GM23338 (cell line): ENCODE measurements around the gene OPRM1. TPM values are rescaled to one million over a fixed set of nuclear protein-coding genes. Genes with fewer than 3 reads are reported as not detected.
A peak's percentile ranks its signal among the peaks of the same experiment; 100 is the strongest.

Source experiments
- ATAC-seq: fragments of 200-7000 bp; cut with Tn5 transposase; 3 replicates; pipeline ENCODE4 v1.9.1; 2020
- DNase-seq: peaks from one replicate; pipeline ENCODE4 v3.0.0-alpha.2; 2015; ENCODE audit warnings: low spot score
- H2AFZ ChIP-seq: fragments of 200-600 bp; sonication (generic); 2 replicates; pipeline ENCODE4 v1.8.0; 2016; ENCODE audit warnings: antibody characterized with exemption, mild to moderate bottlenecking, moderate library complexity
- H3F3A ChIP-seq: fragments of 200-600 bp; sonication (generic); replicated peaks from 2 replicates; pipeline ENCODE4 v1.8.0; 2017; ENCODE audit warnings: antibody characterized with exemption, mixed run types, low read depth
- H3K27ac ChIP-seq: fragments of 200-600 bp; sonication (generic); 2 replicates; pipeline ENCODE4 v1.6.1; 2016; ENCODE audit warnings: low read depth
- H3K27me3 ChIP-seq: fragments of 200-600 bp; sonication (generic); 2 replicates; pipeline ENCODE4 v1.8.0; 2016; ENCODE audit warnings: mild to moderate bottlenecking, mixed run types, moderate library complexity; ENCODE audit not compliant: insufficient read depth
- H3K36me3 ChIP-seq: fragments of 200-600 bp; sonication (generic); 2 replicates; pipeline ENCODE4 v1.8.0; 2016; ENCODE audit warnings: mild to moderate bottlenecking; ENCODE audit not compliant: insufficient read depth
- H3K4me1 ChIP-seq: fragments of 200-600 bp; sonication (generic); 2 replicates; pipeline ENCODE4 v1.8.0; 2016; ENCODE audit warnings: mild to moderate bottlenecking, moderate library complexity; ENCODE audit not compliant: insufficient read depth
- H3K4me2 ChIP-seq: fragments of 200-600 bp; sonication (generic); 2 replicates; pipeline ENCODE4 v1.7.1; 2017; ENCODE audit warnings: mixed run types
- H3K4me3 ChIP-seq: fragments of 200-600 bp; sonication (generic); 2 replicates; pipeline ENCODE4 v1.6.1; 2016; ENCODE audit warnings: mixed run types
- H3K79me2 ChIP-seq: fragments of 200-600 bp; sonication (generic); replicated peaks from 2 replicates; pipeline ENCODE4 v1.8.0; 2017; ENCODE audit warnings: mild to moderate bottlenecking; ENCODE audit not compliant: insufficient read depth
- H3K9me2 ChIP-seq: fragments of 200-600 bp; sonication (generic); 2 replicates; pipeline ENCODE4 v1.8.0; 2017; ENCODE audit not compliant: insufficient read depth
- H4K20me1 ChIP-seq: fragments of 200-600 bp; sonication (generic); replicated peaks from 2 replicates; pipeline ENCODE4 v1.8.0; 2017; ENCODE audit warnings: mild to moderate bottlenecking; ENCODE audit not compliant: insufficient read depth
- H3K27ac Mint-ChIP-seq: 2 replicates; pipeline ENCODE4 v1.8.0; 2020; ENCODE audit warnings: inconsistent platforms, mild to moderate bottlenecking, moderate library complexity, mixed read lengths
- H3K27me3 Mint-ChIP-seq: 3 replicates; pipeline ENCODE4 v1.8.0; 2022; ENCODE audit warnings: low read depth, mild to moderate bottlenecking, moderate library complexity, mixed read lengths, inconsistent platforms; ENCODE audit not compliant: insufficient read depth, poor library complexity
- H3K36me3 Mint-ChIP-seq: 3 replicates; pipeline ENCODE4 v1.8.0; 2021; ENCODE audit warnings: low read depth, mild to moderate bottlenecking, inconsistent platforms, moderate library complexity, mixed read lengths
- H3K4me1 Mint-ChIP-seq: 3 replicates; pipeline ENCODE4 v1.8.0; 2020; ENCODE audit warnings: mild to moderate bottlenecking, inconsistent platforms, mixed read lengths
- H3K4me3 Mint-ChIP-seq: 3 replicates; pipeline ENCODE4 v1.8.0; 2021; ENCODE audit warnings: moderate library complexity, mild to moderate bottlenecking, inconsistent platforms, mixed read lengths
- H3K9me3 Mint-ChIP-seq: 3 replicates; pipeline ENCODE4 v1.8.0; 2020; ENCODE audit warnings: moderate library complexity, mild to moderate bottlenecking, inconsistent platforms, mixed read lengths
- CREB1 ChIP-seq: fragments of 250-450 bp; sonication (Bioruptor Pico); IDR thresholded peaks from 2 replicates; pipeline ENCODE4 v1.5.0; 2020; ENCODE audit warnings: low read depth, mild to moderate bottlenecking, moderate library complexity
- EZH2 ChIP-seq: fragments of 200-600 bp; sonication (generic); IDR thresholded peaks from one replicate; pipeline ENCODE4 v1.8.0; 2017; ENCODE audit warnings: antibody characterized with exemption, mild to moderate bottlenecking, low read depth; ENCODE audit not compliant: unreplicated experiment
- EZH2phosphoT487 ChIP-seq: fragments of 200-600 bp; sonication (generic); IDR thresholded peaks from one replicate; pipeline ENCODE4 v1.8.1; 2018; ENCODE audit warnings: antibody characterized with exemption; ENCODE audit not compliant: unreplicated experiment
- JUNB ChIP-seq: IDR thresholded peaks from one replicate; pipeline ENCODE4 v1.6.1; 2016; ENCODE audit warnings: antibody characterized with exemption; ENCODE audit not compliant: unreplicated experiment
- NANOG ChIP-seq: IDR thresholded peaks from 2 replicates; pipeline ENCODE4 v1.6.1; 2016; ENCODE audit warnings: antibody characterized with exemption, borderline replicate concordance
- POLR2AphosphoS5 ChIP-seq: IDR thresholded peaks from 2 replicates; pipeline ENCODE4 v1.6.1; 2016; ENCODE audit warnings: antibody characterized with exemption, low read depth
- STAT1 ChIP-seq: IDR thresholded peaks from one replicate; pipeline ENCODE4 v1.6.1; 2016; ENCODE audit warnings: antibody characterized with exemption; ENCODE audit not compliant: unreplicated experiment
- ZNF114 ChIP-seq: fragments of 250-450 bp; sonication (Bioruptor Pico); IDR thresholded peaks from 2 replicates; pipeline ENCODE4 v1.5.0; 2020; ENCODE audit warnings: mild to moderate bottlenecking, moderate library complexity
- ZNF331 ChIP-seq: fragments of 250-450 bp; sonication (Bioruptor Pico); IDR thresholded peaks from 2 replicates; pipeline ENCODE4 v1.5.0; 2020; ENCODE audit warnings: low read depth, mild to moderate bottlenecking, moderate library complexity
- polyA plus RNA-seq: library from polyadenylated mRNA; unstranded; fragments of >200 nt; fragmentation: Nextera tagmentation; extraction: Ambion mirVana; gene quantifications from 2 replicates; pipeline ENCODE4 v1.2.1, GENCODE V29; 2016
- total RNA-seq: library from RNA; depleted of rRNA; stranded (reverse); fragments of >200 nt; shearing (Covaris generic); gene quantifications from 2 replicates; pipeline ENCODE4 v1.2.3, GENCODE V29; 2014
- TF ChIP-seq, protein P1 (sequence below): IDR thresholded peaks from one replicate; pipeline ENCODE4 v1.6.1; 2018; ENCODE audit warnings: antibody characterized with exemption; ENCODE audit not compliant: unreplicated experiment
- TF ChIP-seq, protein P2 (sequence below), 2 experiments: fragments of 200-600 bp in 1 of 2; sonication (generic) in 1 of 2; conservative IDR thresholded peaks; 2 replicates each; pipeline versions ENCODE4 v1.5.1 to v1.6.1; 2016 to 2017; ENCODE audit warnings: antibody characterized with exemption in 2 of 2, low read depth in 2 of 2, mild to moderate bottlenecking in 2 of 2, moderate library complexity in 1 of 2
- TF ChIP-seq, protein P3 (sequence below): IDR thresholded peaks from 2 replicates; pipeline ENCODE4 v1.6.1; 2016; ENCODE audit warnings: antibody characterized with exemption
- TF ChIP-seq, protein P4 (sequence below): fragments of 250-450 bp; sonication (Bioruptor Pico); IDR thresholded peaks from 2 replicates; pipeline ENCODE4 v1.5.0; 2020; ENCODE audit warnings: mild to moderate bottlenecking, moderate library complexity

Gene OPRM1
- total and polyA plus RNA-seq, 2 experiments from 2014 or later, result 0.52 TPM; not detected in 1

DNA sequence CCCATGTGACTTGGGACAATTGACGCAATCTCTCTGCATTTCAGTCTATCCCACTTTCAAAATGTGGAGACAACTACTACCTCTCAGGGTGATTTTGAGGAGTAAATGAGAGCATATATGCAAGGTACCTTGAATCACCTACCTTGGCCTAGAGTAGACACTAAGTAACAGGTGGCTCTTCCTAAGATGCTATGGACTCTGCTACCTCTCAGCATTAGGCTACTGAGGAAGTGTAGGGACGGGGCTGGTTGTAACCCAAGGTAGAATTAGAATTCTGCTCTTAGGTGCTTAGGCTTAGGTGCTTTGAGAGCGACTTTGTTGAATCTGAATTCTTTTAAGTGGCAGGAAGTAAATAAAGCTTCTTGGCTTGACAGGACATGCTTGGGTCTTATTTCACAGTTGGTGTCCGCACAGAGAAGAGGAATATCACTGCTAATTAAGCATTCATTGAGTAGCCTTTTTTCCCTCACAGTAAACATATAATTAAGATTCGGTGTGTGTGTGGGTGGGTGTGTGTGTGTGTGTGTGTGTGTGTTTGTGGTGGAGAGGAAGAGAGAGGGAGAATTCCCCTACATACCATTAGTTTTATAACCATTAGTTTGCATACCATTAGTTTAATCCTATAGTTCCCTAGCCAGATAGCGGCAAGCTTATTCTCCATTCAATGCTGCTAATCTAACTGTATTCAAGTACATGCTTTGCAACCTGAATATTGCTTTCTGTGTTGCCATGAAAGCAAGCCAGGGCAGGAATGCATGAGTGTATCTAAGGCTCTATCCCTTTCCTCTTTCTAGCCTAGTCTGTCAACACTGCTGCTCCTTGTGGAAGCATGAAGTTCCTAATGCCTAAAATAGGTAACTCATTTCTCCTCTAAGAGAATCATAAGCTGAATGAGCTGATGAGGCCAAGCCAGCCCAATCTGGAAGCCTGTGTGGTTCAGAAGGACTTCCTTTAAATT, 205.0 kb downstream of the OPRM1 start:
- no peaks in the 10 kb centered on the region for H3K27me3 ChIP-seq
- H3K9me2 ChIP-seq, result no peaks in the 10 kb centered on the region
- H3K27me3 Mint-ChIP-seq, result no peaks in the 10 kb centered on the region
- no peaks in the 10 kb centered on the region for H3F3A ChIP-seq
- no peak overlapping the region for H3K27ac Mint-ChIP-seq
- H2AFZ ChIP-seq, result no peak overlapping the region
- ATAC-seq (no peak), DNase-seq (no peak)
- no peaks in the 10 kb centered on the region for H4K20me1 ChIP-seq
- TF ChIP-seq EZH2 (no peak), ZNF114 (CRISPR knock-in tag) (no peak), EZH2phosphoT487 (no peak), POLR2AphosphoS5 (no peak), CREB1 (CRISPR knock-in tag) (no peak), NANOG (no peak), JUNB (no peak), ZNF331 (no peak), STAT1 (no peak)
- TF ChIP-seq, protein P1, sequence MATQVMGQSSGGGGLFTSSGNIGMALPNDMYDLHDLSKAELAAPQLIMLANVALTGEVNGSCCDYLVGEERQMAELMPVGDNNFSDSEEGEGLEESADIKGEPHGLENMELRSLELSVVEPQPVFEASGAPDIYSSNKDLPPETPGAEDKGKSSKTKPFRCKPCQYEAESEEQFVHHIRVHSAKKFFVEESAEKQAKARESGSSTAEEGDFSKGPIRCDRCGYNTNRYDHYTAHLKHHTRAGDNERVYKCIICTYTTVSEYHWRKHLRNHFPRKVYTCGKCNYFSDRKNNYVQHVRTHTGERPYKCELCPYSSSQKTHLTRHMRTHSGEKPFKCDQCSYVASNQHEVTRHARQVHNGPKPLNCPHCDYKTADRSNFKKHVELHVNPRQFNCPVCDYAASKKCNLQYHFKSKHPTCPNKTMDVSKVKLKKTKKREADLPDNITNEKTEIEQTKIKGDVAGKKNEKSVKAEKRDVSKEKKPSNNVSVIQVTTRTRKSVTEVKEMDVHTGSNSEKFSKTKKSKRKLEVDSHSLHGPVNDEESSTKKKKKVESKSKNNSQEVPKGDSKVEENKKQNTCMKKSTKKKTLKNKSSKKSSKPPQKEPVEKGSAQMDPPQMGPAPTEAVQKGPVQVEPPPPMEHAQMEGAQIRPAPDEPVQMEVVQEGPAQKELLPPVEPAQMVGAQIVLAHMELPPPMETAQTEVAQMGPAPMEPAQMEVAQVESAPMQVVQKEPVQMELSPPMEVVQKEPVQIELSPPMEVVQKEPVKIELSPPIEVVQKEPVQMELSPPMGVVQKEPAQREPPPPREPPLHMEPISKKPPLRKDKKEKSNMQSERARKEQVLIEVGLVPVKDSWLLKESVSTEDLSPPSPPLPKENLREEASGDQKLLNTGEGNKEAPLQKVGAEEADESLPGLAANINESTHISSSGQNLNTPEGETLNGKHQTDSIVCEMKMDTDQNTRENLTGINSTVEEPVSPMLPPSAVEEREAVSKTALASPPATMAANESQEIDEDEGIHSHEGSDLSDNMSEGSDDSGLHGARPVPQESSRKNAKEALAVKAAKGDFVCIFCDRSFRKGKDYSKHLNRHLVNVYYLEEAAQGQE, result no peak
- TF ChIP-seq, protein P2, sequence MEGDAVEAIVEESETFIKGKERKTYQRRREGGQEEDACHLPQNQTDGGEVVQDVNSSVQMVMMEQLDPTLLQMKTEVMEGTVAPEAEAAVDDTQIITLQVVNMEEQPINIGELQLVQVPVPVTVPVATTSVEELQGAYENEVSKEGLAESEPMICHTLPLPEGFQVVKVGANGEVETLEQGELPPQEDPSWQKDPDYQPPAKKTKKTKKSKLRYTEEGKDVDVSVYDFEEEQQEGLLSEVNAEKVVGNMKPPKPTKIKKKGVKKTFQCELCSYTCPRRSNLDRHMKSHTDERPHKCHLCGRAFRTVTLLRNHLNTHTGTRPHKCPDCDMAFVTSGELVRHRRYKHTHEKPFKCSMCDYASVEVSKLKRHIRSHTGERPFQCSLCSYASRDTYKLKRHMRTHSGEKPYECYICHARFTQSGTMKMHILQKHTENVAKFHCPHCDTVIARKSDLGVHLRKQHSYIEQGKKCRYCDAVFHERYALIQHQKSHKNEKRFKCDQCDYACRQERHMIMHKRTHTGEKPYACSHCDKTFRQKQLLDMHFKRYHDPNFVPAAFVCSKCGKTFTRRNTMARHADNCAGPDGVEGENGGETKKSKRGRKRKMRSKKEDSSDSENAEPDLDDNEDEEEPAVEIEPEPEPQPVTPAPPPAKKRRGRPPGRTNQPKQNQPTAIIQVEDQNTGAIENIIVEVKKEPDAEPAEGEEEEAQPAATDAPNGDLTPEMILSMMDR (conservative IDR thresholded peaks at IDR 0.05; ENCODE audit: low read depth in 2 of 2), result no peak
- TF ChIP-seq, protein P3, sequence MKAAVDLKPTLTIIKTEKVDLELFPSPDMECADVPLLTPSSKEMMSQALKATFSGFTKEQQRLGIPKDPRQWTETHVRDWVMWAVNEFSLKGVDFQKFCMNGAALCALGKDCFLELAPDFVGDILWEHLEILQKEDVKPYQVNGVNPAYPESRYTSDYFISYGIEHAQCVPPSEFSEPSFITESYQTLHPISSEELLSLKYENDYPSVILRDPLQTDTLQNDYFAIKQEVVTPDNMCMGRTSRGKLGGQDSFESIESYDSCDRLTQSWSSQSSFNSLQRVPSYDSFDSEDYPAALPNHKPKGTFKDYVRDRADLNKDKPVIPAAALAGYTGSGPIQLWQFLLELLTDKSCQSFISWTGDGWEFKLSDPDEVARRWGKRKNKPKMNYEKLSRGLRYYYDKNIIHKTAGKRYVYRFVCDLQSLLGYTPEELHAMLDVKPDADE, result no peak
- TF ChIP-seq, protein P4, sequence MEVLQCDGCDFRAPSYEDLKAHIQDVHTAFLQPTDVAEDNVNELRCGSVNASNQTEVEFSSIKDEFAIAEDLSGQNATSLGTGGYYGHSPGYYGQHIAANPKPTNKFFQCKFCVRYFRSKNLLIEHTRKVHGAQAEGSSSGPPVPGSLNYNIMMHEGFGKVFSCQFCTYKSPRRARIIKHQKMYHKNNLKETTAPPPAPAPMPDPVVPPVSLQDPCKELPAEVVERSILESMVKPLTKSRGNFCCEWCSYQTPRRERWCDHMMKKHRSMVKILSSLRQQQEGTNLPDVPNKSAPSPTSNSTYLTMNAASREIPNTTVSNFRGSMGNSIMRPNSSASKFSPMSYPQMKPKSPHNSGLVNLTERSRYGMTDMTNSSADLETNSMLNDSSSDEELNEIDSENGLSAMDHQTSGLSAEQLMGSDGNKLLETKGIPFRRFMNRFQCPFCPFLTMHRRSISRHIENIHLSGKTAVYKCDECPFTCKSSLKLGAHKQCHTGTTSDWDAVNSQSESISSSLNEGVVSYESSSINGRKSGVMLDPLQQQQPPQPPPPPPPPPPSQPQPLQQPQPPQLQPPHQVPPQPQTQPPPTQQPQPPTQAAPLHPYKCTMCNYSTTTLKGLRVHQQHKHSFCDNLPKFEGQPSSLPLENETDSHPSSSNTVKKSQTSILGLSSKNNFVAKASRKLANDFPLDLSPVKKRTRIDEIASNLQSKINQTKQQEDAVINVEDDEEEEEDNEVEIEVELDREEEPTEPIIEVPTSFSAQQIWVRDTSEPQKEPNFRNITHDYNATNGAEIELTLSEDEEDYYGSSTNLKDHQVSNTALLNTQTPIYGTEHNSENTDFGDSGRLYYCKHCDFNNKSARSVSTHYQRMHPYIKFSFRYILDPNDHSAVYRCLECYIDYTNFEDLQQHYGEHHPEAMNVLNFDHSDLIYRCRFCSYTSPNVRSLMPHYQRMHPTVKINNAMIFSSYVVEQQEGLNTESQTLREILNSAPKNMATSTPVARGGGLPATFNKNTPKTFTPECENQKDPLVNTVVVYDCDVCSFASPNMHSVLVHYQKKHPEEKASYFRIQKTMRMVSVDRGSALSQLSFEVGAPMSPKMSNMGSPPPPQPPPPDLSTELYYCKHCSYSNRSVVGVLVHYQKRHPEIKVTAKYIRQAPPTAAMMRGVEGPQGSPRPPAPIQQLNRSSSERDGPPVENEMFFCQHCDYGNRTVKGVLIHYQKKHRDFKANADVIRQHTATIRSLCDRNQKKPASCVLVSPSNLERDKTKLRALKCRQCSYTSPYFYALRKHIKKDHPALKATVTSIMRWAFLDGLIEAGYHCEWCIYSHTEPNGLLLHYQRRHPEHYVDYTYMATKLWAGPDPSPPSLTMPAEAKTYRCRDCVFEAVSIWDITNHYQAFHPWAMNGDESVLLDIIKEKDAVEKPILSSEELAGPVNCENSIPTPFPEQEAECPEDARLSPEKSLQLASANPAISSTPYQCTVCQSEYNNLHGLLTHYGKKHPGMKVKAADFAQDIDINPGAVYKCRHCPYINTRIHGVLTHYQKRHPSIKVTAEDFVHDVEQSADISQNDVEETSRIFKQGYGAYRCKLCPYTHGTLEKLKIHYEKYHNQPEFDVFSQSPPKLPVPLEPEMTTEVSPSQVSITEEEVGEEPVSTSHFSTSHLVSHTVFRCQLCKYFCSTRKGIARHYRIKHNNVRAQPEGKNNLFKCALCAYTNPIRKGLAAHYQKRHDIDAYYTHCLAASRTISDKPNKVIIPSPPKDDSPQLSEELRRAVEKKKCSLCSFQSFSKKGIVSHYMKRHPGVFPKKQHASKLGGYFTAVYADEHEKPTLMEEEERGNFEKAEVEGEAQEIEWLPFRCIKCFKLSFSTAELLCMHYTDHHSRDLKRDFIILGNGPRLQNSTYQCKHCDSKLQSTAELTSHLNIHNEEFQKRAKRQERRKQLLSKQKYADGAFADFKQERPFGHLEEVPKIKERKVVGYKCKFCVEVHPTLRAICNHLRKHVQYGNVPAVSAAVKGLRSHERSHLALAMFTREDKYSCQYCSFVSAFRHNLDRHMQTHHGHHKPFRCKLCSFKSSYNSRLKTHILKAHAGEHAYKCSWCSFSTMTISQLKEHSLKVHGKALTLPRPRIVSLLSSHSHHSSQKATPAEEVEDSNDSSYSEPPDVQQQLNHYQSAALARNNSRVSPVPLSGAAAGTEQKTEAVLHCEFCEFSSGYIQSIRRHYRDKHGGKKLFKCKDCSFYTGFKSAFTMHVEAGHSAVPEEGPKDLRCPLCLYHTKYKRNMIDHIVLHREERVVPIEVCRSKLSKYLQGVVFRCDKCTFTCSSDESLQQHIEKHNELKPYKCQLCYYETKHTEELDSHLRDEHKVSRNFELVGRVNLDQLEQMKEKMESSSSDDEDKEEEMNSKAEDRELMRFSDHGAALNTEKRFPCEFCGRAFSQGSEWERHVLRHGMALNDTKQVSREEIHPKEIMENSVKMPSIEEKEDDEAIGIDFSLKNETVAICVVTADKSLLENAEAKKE (CRISPR knock-in tag), result no peak
- H3K27ac ChIP-seq, result no peak overlapping the region
- H3K79me2 ChIP-seq, result no peaks in the 10 kb centered on the region
- H3K4me2 ChIP-seq, result 0 out of 2 replicates have a peak overlapping the region, but pooled peaks have one; percentile 34
- no peak overlapping the region for H3K4me3 Mint-ChIP-seq
- peaks cover 58% of the 10 kb centered on the region for H3K4me1 Mint-ChIP-seq
- no peak overlapping the region for H3K4me3 ChIP-seq
- H3K4me1 ChIP-seq, result peaks cover 36% of the 10 kb centered on the region
- H3K9me3 Mint-ChIP-seq, result no peaks in the 10 kb centered on the region
- no peaks in the 10 kb centered on the region for H3K36me3 Mint-ChIP-seq
- H3K36me3 ChIP-seq, result no peaks in the 10 kb centered on the region
